ENCODE results near the gene CNGB1.
A peak's percentile ranks its signal among the peaks of the same experiment; 100 is the strongest.

Gene CNGB1

GRCh38 chr16:57863434-57864160 lies 107.3 kb downstream of the CNGB1 start:
- TF ChIP-seq CTCF (conservative IDR thresholded peaks at IDR 0.05; ENCODE audit: low read length) = peak; percentile 62
- TF ChIP-seq EZH2phosphoT487 (IDR thresholded peaks at IDR 0.05; ENCODE audit: borderline replicate concordance) = no peak
- Histone ChIP-seq H3K9me3 (ENCODE audit: insufficient read depth, low read depth, low read length) (no peaks in the 10 kb centered on the region), H3K4me2 (ENCODE audit: low read depth, low read length, poor library complexity, severe bottlenecking) (no peak overlapping the region), H3K27me3 (ENCODE audit: insufficient read depth, low read length, poor library complexity, severe bottlenecking) (no peaks in the 10 kb centered on the region), H3K9me2 (replicated peaks; ENCODE audit: low read depth, low read length) (no peaks in the 10 kb centered on the region), H3K4me3 (ENCODE audit: low read length, poor library complexity, severe bottlenecking) (no peak overlapping the region), H3K36me3 (ENCODE audit: insufficient read depth, low read length) (no peaks in the 10 kb centered on the region), H3K79me2 (ENCODE audit: insufficient read depth, low read length) (no peaks in the 10 kb centered on the region), H4K20me1 (ENCODE audit: insufficient read depth, low read length, poor library complexity, severe bottlenecking) (no peaks in the 10 kb centered on the region), H3K9ac (ENCODE audit: low read depth, low read length, poor library complexity, severe bottlenecking) (no peak overlapping the region), H2AFZ (ENCODE audit: low read length) (no peak overlapping the region), H3K4me1 (ENCODE audit: insufficient read depth, low read length, poor library complexity, severe bottlenecking) (no peaks in the 10 kb centered on the region), H3F3A (ENCODE audit: low read depth) (no peaks in the 10 kb centered on the region)

GRCh38 chr16:57862698-57863433 lies 108.1 kb downstream of the CNGB1 start:
- H2AFZ ChIP-seq (ENCODE audit: low read length) = no peak overlapping the region
- no peaks in the 10 kb centered on the region for H3K4me1 ChIP-seq (ENCODE audit: insufficient read depth, low read length, poor library complexity, severe bottlenecking)
- no peaks in the 10 kb centered on the region for H3K36me3 ChIP-seq (ENCODE audit: insufficient read depth, low read length)
- no peaks in the 10 kb centered on the region for H3K27me3 ChIP-seq (ENCODE audit: insufficient read depth, low read length, poor library complexity, severe bottlenecking)
- H3K4me2 ChIP-seq (ENCODE audit: low read depth, low read length, poor library complexity, severe bottlenecking) = no peak overlapping the region
- no peaks in the 10 kb centered on the region for H4K20me1 ChIP-seq (ENCODE audit: insufficient read depth, low read length, poor library complexity, severe bottlenecking)
- H3K9ac ChIP-seq (ENCODE audit: low read depth, low read length, poor library complexity, severe bottlenecking) = no peak overlapping the region
- no peaks in the 10 kb centered on the region for H3K79me2 ChIP-seq (ENCODE audit: insufficient read depth, low read length)
- H3K4me3 ChIP-seq (ENCODE audit: low read length, poor library complexity, severe bottlenecking) = no peak overlapping the region
- TF ChIP-seq CTCF (conservative IDR thresholded peaks at IDR 0.05; ENCODE audit: low read length) = no peak
- TF ChIP-seq EZH2phosphoT487 (IDR thresholded peaks at IDR 0.05; ENCODE audit: borderline replicate concordance) = no peak
- no peaks in the 10 kb centered on the region for H3F3A ChIP-seq (ENCODE audit: low read depth)
- no peaks in the 10 kb centered on the region for H3K9me3 ChIP-seq (ENCODE audit: insufficient read depth, low read depth, low read length)
- no peaks in the 10 kb centered on the region for H3K9me2 ChIP-seq (replicated peaks; ENCODE audit: low read depth, low read length)

- no peak overlapping the region for H3K4me2 ChIP-seq (ENCODE audit: low read depth, low read length, poor library complexity, severe bottlenecking)
- no peaks in the 10 kb centered on the region for H3K9me2 ChIP-seq (replicated peaks; ENCODE audit: low read depth, low read length)
- peak; percentile 60 for TF ChIP-seq CTCF (conservative IDR thresholded peaks at IDR 0.05; ENCODE audit: low read length)
- no peak for TF ChIP-seq EZH2phosphoT487 (IDR thresholded peaks at IDR 0.05; ENCODE audit: borderline replicate concordance)
- H3K9ac ChIP-seq (ENCODE audit: low read depth, low read length, poor library complexity, severe bottlenecking) = no peak overlapping the region
- H3K9me3 ChIP-seq (ENCODE audit: insufficient read depth, low read depth, low read length) = no peaks in the 10 kb centered on the region
- no peaks in the 10 kb centered on the region for H3K79me2 ChIP-seq (ENCODE audit: insufficient read depth, low read length)
- no peaks in the 10 kb centered on the region for H3K4me1 ChIP-seq (ENCODE audit: insufficient read depth, low read length, poor library complexity, severe bottlenecking)
- H3K4me3 ChIP-seq (ENCODE audit: low read length, poor library complexity, severe bottlenecking) = no peak overlapping the region
- H3K36me3 ChIP-seq (ENCODE audit: insufficient read depth, low read length) = no peaks in the 10 kb centered on the region
- H4K20me1 ChIP-seq (ENCODE audit: insufficient read depth, low read length, poor library complexity, severe bottlenecking) = no peaks in the 10 kb centered on the region
- H3K27me3 ChIP-seq (ENCODE audit: insufficient read depth, low read length, poor library complexity, severe bottlenecking) = no peaks in the 10 kb centered on the region
- peak overlapping the region; percentile 30 for H2AFZ ChIP-seq (ENCODE audit: low read length)
- H3F3A ChIP-seq (ENCODE audit: low read depth) = no peaks in the 10 kb centered on the region
Observed at GRCh38 chr16:57859331-57859730, 111.6 kb downstream of the CNGB1 start.

Measured in Loucy (cell line).